ENCODE results near the gene IL12A. TPM values are rescaled to one million over a fixed set of nuclear protein-coding genes. Genes with fewer than 3 reads are reported as not detected.
A peak's percentile ranks its signal among the peaks of the same experiment; 100 is the strongest.

IL12A gene
- total RNA-seq, 2 experiments from 2014 or later, result not detected

GRCh38 chr3:159995091-159995490, 6.5 kb downstream of the IL12A start:
- intact Hi-C loops (cut with micrococcal nuclease), result no loop called here
- H3K4me1 Mint-ChIP-seq (ENCODE audit: low read depth), result no peaks in the 10 kb centered on the region
- CTCF ChIA-PET, result interaction anchor here (1.1 to 1.9 kb wide), 2 partner anchors 11 to 110 kb away, joined by 3 to 6 read pairs; no protein-coding TSS in a partner anchor

GRCh38 chr3:159996018-159996417, 7.4 kb downstream of the IL12A start:
- Mint-ChIP-seq H3K4me3 (no peak overlapping the region), H3K36me3 (ENCODE audit: low read depth) (no peaks in the 10 kb centered on the region), H3K27me3 (ENCODE audit: low read depth) (no peaks in the 10 kb centered on the region), H3K9me3 (no peaks in the 10 kb centered on the region), H3K27ac (no peak overlapping the region), H3K4me1 (ENCODE audit: low read depth) (no peaks in the 10 kb centered on the region)
- DNase-seq, result no peak
- CTCF ChIA-PET, result interaction anchor here (1.9 kb wide), 1 partner anchor 10 kb away, joined by 6 read pairs; no protein-coding TSS in a partner anchor
- intact Hi-C loops (cut with micrococcal nuclease), result no loop called here

More at GRCh38 chr3:159995091-159995490, 6.5 kb downstream of the IL12A start:
- Mint-ChIP-seq H3K27ac (no peak overlapping the region), H3K36me3 (ENCODE audit: low read depth) (no peaks in the 10 kb centered on the region), H3K27me3 (ENCODE audit: low read depth) (no peaks in the 10 kb centered on the region), H3K4me3 (no peak overlapping the region), H3K9me3 (no peaks in the 10 kb centered on the region)
- no peak for DNase-seq

- Mint-ChIP-seq H3K9me3 (no peaks in the 10 kb centered on the region), H3K4me1 (ENCODE audit: low read depth) (no peaks in the 10 kb centered on the region), H3K4me3 (no peak overlapping the region), H3K27me3 (ENCODE audit: low read depth) (no peaks in the 10 kb centered on the region), H3K27ac (no peak overlapping the region), H3K36me3 (ENCODE audit: low read depth) (no peaks in the 10 kb centered on the region)
- DNase-seq, result no peak
- CTCF ChIA-PET, result interaction anchor here (1.9 kb wide), 1 partner anchor 9 kb away, joined by 6 read pairs; no protein-coding TSS in a partner anchor
- intact Hi-C loops (cut with micrococcal nuclease), result no loop called here
Measured at GRCh38 chr3:159996959-159997358, 8.3 kb downstream of the IL12A start.

- Mint-ChIP-seq H3K4me3 (no peak overlapping the region), H3K36me3 (ENCODE audit: low read depth) (no peaks in the 10 kb centered on the region), H3K27ac (no peak overlapping the region), H3K27me3 (ENCODE audit: low read depth) (no peaks in the 10 kb centered on the region), H3K9me3 (no peaks in the 10 kb centered on the region), H3K4me1 (ENCODE audit: low read depth) (no peaks in the 10 kb centered on the region)
- intact Hi-C loops (cut with micrococcal nuclease), result loop anchor here (5.0 kb wide), 1 partner anchor 1154 kb away; no protein-coding TSS in a partner anchor
- CTCF ChIA-PET, result interaction anchor here (7.5 kb wide), 1 partner anchor 12 kb away, joined by 97 read pairs; the partner anchor contains the start of gene IL12A
- DNase-seq, result no peak
Measured at GRCh38 chr3:160001148-160001760, 12.6 kb downstream of the IL12A start.

GRCh38 chr3:160001850-160002623, 13.4 kb downstream of the IL12A start:
- no peak overlapping the region for H3K4me3 Mint-ChIP-seq
- no peak overlapping the region for H3K27ac Mint-ChIP-seq
- H3K4me1 Mint-ChIP-seq (ENCODE audit: low read depth), result no peaks in the 10 kb centered on the region
- no peak for DNase-seq
- CTCF ChIA-PET, result interaction anchor here (0.9 to 7.5 kb wide), 4 partner anchors 10 to 173 kb away, joined by 3 to 97 read pairs (median 6); partner anchors contain the start of gene IL12A
- no peaks in the 10 kb centered on the region for H3K36me3 Mint-ChIP-seq (ENCODE audit: low read depth)
- H3K27me3 Mint-ChIP-seq (ENCODE audit: low read depth), result no peaks in the 10 kb centered on the region
- intact Hi-C loops (cut with micrococcal nuclease), result loop anchor here (2.0 to 5.0 kb wide), 2 partner anchors 739 to 1155 kb away; no protein-coding TSS in a partner anchor
- H3K9me3 Mint-ChIP-seq, result no peaks in the 10 kb centered on the region

- Mint-ChIP-seq H3K4me3 (no peak overlapping the region), H3K27me3 (ENCODE audit: low read depth) (no peaks in the 10 kb centered on the region), H3K27ac (no peak overlapping the region), H3K36me3 (ENCODE audit: low read depth) (no peaks in the 10 kb centered on the region), H3K4me1 (ENCODE audit: low read depth) (no peaks in the 10 kb centered on the region), H3K9me3 (no peaks in the 10 kb centered on the region)
- intact Hi-C loops (cut with micrococcal nuclease), result loop anchor here (1.0 to 5.0 kb wide), 4 partner anchors 15 to 1156 kb away; partner anchors contain the start of gene IL12A
- CTCF ChIA-PET, result interaction anchor here (0.6 to 7.5 kb wide), 14 partner anchors 9 to 747 kb away, joined by 3 to 97 read pairs (median 4); partner anchors contain the start of gene IL12A
- DNase-seq, result peak; percentile 62
Measured at GRCh38 chr3:160003520-160004128, 15.0 kb downstream of the IL12A start.

GRCh38 chr3:160005004-160005403, 16.4 kb downstream of the IL12A start:
- no peak for DNase-seq
- Mint-ChIP-seq H3K4me1 (ENCODE audit: low read depth) (no peaks in the 10 kb centered on the region), H3K36me3 (ENCODE audit: low read depth) (no peaks in the 10 kb centered on the region), H3K4me3 (no peak overlapping the region), H3K27me3 (ENCODE audit: low read depth) (no peaks in the 10 kb centered on the region), H3K9me3 (no peaks in the 10 kb centered on the region), H3K27ac (no peak overlapping the region)
- CTCF ChIA-PET, result interaction anchor here (0.8 to 7.5 kb wide), 10 partner anchors 9 to 740 kb away, joined by 3 to 97 read pairs (median 5); partner anchors contain the start of gene IL12A
- intact Hi-C loops (cut with micrococcal nuclease), result no loop called here

- DNase-seq, result peak; percentile 43
- H3K4me1 Mint-ChIP-seq (ENCODE audit: low read depth), result no peaks in the 10 kb centered on the region
- CTCF ChIA-PET, result interaction anchor here (0.6 to 7.5 kb wide), 18 partner anchors 11 to 1163 kb away, joined by 3 to 97 read pairs (median 4); partner anchors contain the start of gene IL12A
- H3K4me3 Mint-ChIP-seq, result no peak overlapping the region
- intact Hi-C loops (cut with micrococcal nuclease), result loop anchor here (1.0 kb wide), 2 partner anchors 122 to 178 kb away; no protein-coding TSS in a partner anchor
- no peaks in the 10 kb centered on the region for H3K27me3 Mint-ChIP-seq (ENCODE audit: low read depth)
- H3K9me3 Mint-ChIP-seq, result no peaks in the 10 kb centered on the region
- no peak overlapping the region for H3K27ac Mint-ChIP-seq
- no peaks in the 10 kb centered on the region for H3K36me3 Mint-ChIP-seq (ENCODE audit: low read depth)
Measured at GRCh38 chr3:160006282-160007163, 17.9 kb downstream of the IL12A start.

GRCh38 chr3:160008961-160009360, 20.3 kb downstream of the IL12A start:
- Mint-ChIP-seq H3K4me1 (ENCODE audit: low read depth) (peaks cover 6% of the 10 kb centered on the region), H3K36me3 (ENCODE audit: low read depth) (no peaks in the 10 kb centered on the region), H3K27me3 (ENCODE audit: low read depth) (no peaks in the 10 kb centered on the region), H3K4me3 (no peak overlapping the region), H3K27ac (no peak overlapping the region), H3K9me3 (no peaks in the 10 kb centered on the region)
- no peak for DNase-seq
- CTCF ChIA-PET, result interaction anchor here (1.1 to 5.4 kb wide), 2 partner anchors 10 to 124 kb away, joined by 3 to 87 read pairs; no protein-coding TSS in a partner anchor
- intact Hi-C loops (cut with micrococcal nuclease), result no loop called here

GRCh38 chr3:160009525-160009924, 20.9 kb downstream of the IL12A start:
- intact Hi-C loops (cut with micrococcal nuclease), result no loop called here
- CTCF ChIA-PET, result interaction anchor here (1.1 kb wide), 1 partner anchor 11 kb away, joined by 3 read pairs; no protein-coding TSS in a partner anchor
- H3K27ac Mint-ChIP-seq, result no peak overlapping the region

GRCh38 chr3:160010578-160010977, 21.9 kb downstream of the IL12A start:
- peaks cover 6% of the 10 kb centered on the region for H3K4me1 Mint-ChIP-seq (ENCODE audit: low read depth)
- H3K27me3 Mint-ChIP-seq (ENCODE audit: low read depth), result no peaks in the 10 kb centered on the region
- intact Hi-C loops (cut with micrococcal nuclease), result no loop called here
- no peaks in the 10 kb centered on the region for H3K9me3 Mint-ChIP-seq
- H3K27ac Mint-ChIP-seq, result no peak overlapping the region
- H3K4me3 Mint-ChIP-seq, result no peak overlapping the region
- no peaks in the 10 kb centered on the region for H3K36me3 Mint-ChIP-seq (ENCODE audit: low read depth)
- CTCF ChIA-PET, result interaction anchor here (2.5 kb wide), 1 partner anchor 22 kb away, joined by 7 read pairs; the partner anchor contains the start of gene IL12A
- DNase-seq, result no peak

More at GRCh38 chr3:160009525-160009924, 20.9 kb downstream of the IL12A start:
- no peak overlapping the region for H3K4me3 Mint-ChIP-seq
- no peak for DNase-seq
- no peaks in the 10 kb centered on the region for H3K9me3 Mint-ChIP-seq
- H3K4me1 Mint-ChIP-seq (ENCODE audit: low read depth), result peaks cover 6% of the 10 kb centered on the region
- H3K27me3 Mint-ChIP-seq (ENCODE audit: low read depth), result no peaks in the 10 kb centered on the region
- no peaks in the 10 kb centered on the region for H3K36me3 Mint-ChIP-seq (ENCODE audit: low read depth)

Data from activated naive CD4-positive, alpha-beta T cell treated with anti-CD3 and anti-CD28 coated beads for 36 hours (primary cell).